HG02852 (cell line): Measurements from ENCODE around the gene OR56B4.
"Not testable (repeated sequence)": the region's sequence is repeated elsewhere in the genome, so short reads cannot be mapped to it uniquely, and the experiment has no call there.

Source experiments
- ATAC-seq: cut with Tn5 transposase; IDR thresholded peaks from one replicate; pipeline ENCODE4 v1.9.1; 2021; ENCODE audit warnings: mild to moderate bottlenecking, moderate library complexity; ENCODE audit not compliant: unreplicated experiment

OR56B4 gene

GRCh38 chr11:6143737-6144136 is 36.3 kb downstream of the OR56B4 start:
- ATAC-seq = not testable (repeated sequence)

- ATAC-seq = no peak
Observed at GRCh38 chr11:6151117-6151516, 43.6 kb downstream of the OR56B4 start.

GRCh38 chr11:6152126-6152525 is 44.6 kb downstream of the OR56B4 start:
- no peak for ATAC-seq

DNA sequence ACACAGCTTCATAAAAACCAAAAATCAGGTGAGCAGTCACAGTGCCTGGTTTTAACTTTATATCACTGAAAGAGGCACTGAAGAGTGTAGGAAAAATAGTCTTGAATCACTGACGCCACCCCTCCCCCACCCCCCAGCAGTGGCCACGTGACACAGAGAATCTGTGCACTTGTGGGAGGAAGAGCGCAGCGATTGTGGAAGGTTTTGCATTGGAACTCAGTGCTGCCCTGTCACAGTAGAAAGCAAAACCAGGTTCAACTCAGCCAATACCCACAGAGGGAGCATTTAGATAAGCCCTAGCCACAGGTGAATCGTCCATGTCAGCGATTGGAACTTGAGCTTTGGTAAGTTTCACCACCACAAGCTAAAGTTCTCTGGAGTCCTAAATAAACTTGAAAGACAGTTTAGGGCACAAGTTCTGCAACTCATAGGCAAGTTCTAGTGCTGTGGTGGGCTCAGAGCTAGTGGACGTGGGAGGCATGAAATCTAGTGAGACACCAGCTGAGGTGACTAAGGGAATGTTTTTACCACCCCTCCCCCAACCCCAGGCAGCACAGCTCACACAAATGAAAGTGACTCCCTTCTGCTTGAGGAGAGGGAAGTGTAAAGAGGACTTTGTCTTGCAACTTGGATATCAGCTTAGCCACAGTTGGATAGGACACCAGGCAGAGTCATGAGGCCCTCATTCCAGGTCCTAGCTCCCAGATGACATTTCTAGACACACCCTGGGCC is 49.3 kb downstream of the OR56B4 start:
- no peak for ATAC-seq
